Cardiac fibroblast (primary cell): ENCODE measurements around the gene FAM9C.

Source experiments
- DNase-seq, 2 donors: peaks; one replicate each; pipeline versions ENCODE4 v3.0.0 to v3.0.0-alpha.2; 2010; ENCODE audit warnings: low read depth in 2 of 2
- H3K4me3 ChIP-seq, 2 donors: replicated peaks in 1 of 2; 1 replicate in 1 of 2; 2 replicates in 1 of 2; pipeline ENCODE4 v1.5.1; 2011; ENCODE audit warnings: low read depth in 2 of 2, low read length in 2 of 2, mild to moderate bottlenecking in 2 of 2, moderate library complexity in 1 of 2
- CTCF ChIP-seq: IDR thresholded peaks from one replicate; pipeline ENCODE4 v1.5.1; 2011; ENCODE audit warnings: low read depth, mild to moderate bottlenecking, low read length, inconsistent platforms

Gene FAM9C

GRCh38 chrX:13082206-13083065 lies 38.0 kb upstream of the FAM9C start:
- no peak for TF ChIP-seq CTCF
- H3K4me3 ChIP-seq = no peak overlapping the region
- DNase-seq = no peak

GRCh38 chrX:13081395-13082205 lies 37.2 kb upstream of the FAM9C start:
- H3K4me3 ChIP-seq = no peak overlapping the region
- TF ChIP-seq CTCF = no peak
- peak in 1 of 2 donors; percentile 60 for DNase-seq

- H3K4me3 ChIP-seq = no peak overlapping the region
These were observed 35.8 kb upstream of the FAM9C start for GRCh38 chrX:13080128-13080795.

DNA sequence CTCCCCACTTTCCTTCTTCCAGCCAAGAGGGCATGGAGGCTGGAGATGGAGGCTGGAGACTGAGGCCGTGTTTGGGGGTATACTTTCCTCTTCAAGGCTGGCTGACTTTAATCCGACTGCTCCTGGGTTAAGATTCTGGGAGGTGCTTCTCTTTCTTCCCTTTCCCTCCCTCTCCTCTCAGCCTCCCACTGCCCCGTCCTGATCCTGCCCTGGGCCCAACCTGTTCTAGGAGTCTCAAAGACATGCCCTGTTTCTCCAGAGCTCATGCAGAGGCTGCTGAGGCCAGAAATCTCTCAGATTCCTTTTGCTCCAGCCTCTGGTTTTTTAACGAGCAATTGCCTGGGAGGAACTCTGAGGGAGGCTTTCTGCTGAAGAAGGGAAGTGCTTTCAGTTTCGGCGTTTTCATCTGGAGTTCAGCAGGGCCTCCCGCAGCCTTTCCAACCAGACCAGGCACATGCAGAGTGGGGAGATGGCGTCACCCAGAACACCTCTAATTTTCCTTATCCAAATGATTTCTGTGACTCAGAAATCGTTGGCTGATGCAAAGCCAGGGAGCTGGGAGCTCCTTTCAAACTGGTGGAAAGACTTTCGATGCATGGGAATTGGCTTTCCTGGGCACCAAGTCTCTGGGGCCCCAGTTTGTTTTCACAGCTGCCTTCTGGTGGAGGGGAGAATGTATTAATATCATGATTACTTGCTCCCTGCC lies 34.5 kb upstream of the FAM9C start:
- H3K4me3 ChIP-seq = no peak overlapping the region
- no peak for TF ChIP-seq CTCF
- peak; percentile 82 to 83 for DNase-seq

More at GRCh38 chrX:13080128-13080795, 35.8 kb upstream of the FAM9C start:
- TF ChIP-seq CTCF = no peak
- no peak for DNase-seq

GRCh38 chrX:13077168-13077567 lies 32.7 kb upstream of the FAM9C start:
- peak in 1 of 2 donors; percentile 56 for DNase-seq
- no peak overlapping the region for H3K4me3 ChIP-seq
- TF ChIP-seq CTCF = no peak
